NCI-H1417 treated with DMSO at 0.1 percent for 48 hours (cell line): ENCODE results near the gene PTPN13.
"Not testable (repeated sequence)": the region's sequence is repeated elsewhere in the genome, so short reads cannot be mapped to it uniquely, and the experiment has no call there.

Experiments
- DNase-seq: peaks from one replicate; lab custom pipeline; 2025; lab: John Stamatoyannopoulos, UW

Gene PTPN13

DNA sequence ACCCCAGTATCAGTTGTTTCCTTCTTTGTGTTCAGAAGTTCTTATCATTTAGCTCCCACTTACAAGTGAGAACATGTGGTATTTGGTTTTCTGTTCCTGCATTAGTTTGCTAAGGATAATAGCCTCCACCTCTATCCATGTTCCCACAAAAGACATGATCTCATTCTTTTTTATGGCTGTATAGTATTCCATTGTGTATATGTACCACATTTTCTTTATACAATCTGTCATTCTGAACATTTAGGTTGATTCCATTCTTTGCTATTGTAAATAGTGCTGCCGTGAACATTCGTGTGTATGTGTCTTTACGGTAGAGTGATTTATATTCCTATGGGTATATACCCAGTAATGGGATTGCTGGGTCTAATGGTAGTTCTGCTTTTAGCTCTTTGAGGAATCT is 125.0 kb downstream of the PTPN13 start:
- not testable (repeated sequence) for DNase-seq

GRCh38 chr4:86720508-86721068 is 126.5 kb downstream of the PTPN13 start:
- no peak for DNase-seq

DNA sequence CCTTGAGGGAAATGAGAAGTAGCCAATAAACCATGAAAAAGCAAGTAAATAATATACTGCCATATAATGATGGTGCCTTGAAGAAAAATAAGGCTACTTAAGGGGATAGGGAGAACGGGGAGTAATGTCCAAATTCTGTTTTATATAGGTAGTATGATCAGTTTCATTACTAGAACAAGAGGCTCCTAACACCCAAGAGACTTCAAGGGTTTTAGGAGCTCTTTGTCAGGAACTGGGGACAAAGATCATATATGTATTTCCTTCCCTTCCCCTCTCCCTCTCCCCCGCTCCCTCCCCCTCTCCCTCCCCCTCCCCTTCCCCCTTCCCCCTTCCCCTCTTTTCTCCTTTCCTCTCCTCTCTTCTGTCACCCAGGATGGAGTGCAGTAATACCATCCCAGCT is 127.3 kb downstream of the PTPN13 start:
- no peak for DNase-seq

GRCh38 chr4:86730310-86730709 is 136.2 kb downstream of the PTPN13 start:
- no peak for DNase-seq

DNA sequence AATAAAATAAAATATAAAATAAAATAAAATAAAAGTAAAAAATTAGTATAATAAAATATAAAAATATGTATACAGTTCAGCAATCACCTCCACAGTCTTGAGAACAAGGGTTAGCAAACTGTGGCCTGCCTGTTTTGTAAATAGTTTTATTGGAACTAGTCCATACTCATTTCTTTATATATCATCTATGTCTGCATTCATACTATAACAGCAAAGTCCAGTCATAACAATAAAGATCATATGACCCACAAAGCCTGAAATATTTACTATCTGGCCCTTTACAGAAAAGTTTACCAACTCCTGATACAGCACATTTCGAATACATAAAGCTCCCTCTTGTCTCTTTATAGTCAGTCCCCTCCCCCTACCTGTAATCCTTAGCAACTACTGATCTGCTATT is 143.1 kb downstream of the PTPN13 start:
- no peak for DNase-seq

GRCh38 chr4:86741846-86742245 is 147.7 kb downstream of the PTPN13 start:
- no peak for DNase-seq

DNA sequence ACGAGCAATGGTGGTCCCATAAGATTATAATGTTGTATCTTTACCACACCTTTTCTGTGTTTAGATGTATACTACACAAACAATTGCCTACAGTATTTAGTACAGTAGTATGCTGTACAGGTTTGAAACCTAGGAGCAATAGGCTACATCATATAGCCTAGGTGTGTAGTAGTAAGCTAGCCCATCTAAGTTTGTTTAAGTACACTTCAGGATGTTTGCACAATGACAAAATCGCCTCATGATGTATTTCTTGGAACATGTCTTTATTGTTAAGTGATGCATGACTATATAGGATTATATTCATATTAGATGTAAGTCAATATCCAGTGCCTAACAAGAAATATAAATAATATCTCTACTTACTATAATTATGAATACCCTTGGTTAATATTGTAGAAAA is 150.5 kb downstream of the PTPN13 start:
- no peak for DNase-seq

GRCh38 chr4:86749121-86749520 is 155.0 kb downstream of the PTPN13 start:
- no peak for DNase-seq

DNA sequence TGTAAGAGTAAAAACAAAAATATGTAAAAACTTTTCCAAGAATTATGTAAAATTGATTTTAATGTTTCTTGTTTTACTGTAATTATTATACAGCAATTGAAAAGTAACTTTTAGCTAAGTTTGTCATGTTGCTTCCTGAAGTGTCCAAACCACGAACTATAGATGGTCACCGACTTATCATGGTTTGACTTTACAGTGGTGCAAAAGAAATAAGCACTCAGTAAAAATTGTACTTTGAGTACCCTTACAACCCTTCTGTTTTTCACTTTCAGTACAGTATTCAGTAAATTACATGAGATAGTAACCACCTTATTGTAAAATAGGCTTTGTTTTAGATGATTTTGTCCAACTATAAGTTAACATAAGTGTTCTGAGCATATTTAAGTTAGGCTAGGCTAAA is 161.3 kb downstream of the PTPN13 start:
- no peak for DNase-seq

GRCh38 chr4:86757468-86757867 is 163.4 kb downstream of the PTPN13 start:
- DNase-seq: no peak

DNA sequence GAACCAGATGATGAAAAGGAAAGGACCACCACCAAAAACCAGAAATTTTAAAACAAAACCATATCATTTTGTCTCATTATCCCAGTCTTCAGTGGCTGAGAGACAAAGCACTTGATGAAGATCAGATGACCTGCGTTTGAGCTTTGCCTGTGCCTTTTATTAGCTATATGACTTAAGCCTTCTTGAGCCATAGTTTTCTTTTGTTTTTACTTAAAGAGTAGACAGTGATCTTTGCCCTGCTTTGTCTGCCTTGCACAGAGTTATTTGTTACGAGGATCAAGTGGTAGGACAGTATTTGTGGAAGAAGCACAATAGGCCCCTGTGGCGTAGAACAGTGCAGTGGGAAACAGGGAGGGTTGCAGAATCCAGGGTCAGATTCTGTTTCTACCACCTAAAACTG is 165.2 kb downstream of the PTPN13 start:
- DNase-seq: no peak

DNA sequence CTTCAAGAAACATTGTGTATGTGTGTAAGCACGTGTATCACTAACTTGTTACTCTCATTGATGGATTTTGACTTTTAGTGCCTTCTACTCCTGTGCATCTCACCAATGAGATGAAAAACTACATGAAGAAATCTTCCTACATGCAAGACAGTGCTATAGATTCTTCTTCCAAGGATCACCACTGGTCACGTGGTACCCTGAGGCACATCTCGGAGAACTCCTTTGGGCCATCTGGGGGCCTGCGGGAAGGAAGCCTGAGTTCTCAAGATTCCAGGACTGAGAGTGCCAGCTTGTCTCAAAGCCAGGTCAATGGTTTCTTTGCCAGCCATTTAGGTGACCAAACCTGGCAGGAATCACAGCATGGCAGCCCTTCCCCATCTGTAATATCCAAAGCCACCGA is 168.5 kb downstream of the PTPN13 start:
- DNase-seq: no peak

GRCh38 chr4:86769794-86770193 is 175.7 kb downstream of the PTPN13 start:
- no peak for DNase-seq

DNA sequence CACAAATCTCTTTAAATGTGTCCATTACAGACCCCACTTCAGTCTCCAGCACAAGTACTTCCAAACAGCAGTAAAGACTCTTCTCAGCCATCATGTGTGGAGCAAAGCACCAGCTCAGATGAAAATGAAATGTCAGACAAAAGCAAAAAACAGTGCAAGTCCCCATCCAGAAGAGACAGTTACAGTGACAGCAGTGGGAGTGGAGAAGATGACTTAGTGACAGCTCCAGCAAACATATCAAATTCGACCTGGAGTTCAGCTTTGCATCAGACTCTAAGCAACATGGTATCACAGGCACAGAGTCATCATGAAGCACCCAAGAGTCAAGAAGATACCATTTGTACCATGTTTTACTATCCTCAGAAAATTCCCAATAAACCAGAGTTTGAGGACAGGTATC is 177.0 kb downstream of the PTPN13 start:
- no peak for DNase-seq

DNA sequence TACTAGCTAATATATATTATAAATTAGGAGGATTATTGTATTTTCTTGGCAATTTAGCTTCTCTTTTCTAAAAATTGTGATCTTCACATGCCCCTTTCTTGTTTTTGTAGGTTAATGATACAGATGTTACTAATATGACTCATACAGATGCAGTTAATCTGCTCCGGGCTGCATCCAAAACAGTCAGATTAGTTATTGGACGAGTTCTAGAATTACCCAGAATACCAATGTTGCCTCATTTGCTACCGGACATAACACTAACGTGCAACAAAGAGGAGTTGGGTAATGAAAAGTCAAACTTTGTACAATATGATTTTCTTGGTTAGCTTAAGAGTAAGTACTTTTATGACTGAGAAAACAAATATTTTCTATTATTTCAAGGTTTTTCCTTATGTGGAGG is 180.9 kb downstream of the PTPN13 start:
- no peak for DNase-seq

DNA sequence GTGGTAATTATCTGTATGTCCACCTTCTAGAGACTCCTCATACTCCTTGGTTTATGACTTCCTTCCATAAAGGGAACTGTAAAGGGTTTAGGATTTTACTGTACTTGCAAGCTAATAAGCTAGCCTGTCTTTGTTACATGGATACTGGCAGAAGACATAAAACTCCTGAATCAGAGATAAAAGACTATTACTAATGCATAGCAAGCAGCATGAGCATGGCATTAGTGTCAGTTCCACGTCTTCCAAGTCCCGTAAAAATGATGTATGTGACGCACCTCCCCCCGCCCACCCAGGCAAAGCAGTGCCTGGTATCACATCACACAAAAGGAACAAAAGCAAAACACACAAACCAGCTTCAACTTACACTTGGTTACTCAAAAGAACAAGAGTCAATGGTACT is 184.1 kb downstream of the PTPN13 start:
- no peak for DNase-seq

- DNase-seq: no peak
These were observed 194.7 kb downstream of the PTPN13 start for GRCh38 chr4:86788826-86789225.

DNA sequence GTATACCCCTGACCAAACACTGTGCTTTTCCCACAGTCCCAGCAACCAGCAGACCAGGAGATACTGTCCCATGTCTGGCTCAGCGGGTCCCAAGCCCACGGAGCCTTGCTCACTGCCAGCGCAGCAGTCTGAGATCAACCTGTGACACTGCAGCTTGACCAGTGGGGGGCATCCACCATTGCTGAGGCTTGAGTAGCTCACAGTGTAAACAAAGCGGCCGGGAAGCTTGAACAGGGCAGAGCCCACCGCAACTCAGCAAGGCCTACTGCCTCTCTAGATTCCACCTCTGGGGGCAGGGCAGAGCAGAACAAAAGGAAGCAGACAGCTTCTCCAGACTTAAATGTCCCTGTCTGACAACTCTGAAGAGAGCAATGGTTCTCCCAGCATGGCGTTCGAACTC is 197.0 kb downstream of the PTPN13 start:
- no peak for DNase-seq

- no peak for DNase-seq
These were observed 215.7 kb downstream of the PTPN13 start for GRCh38 chr4:86809809-86810208.

DNA sequence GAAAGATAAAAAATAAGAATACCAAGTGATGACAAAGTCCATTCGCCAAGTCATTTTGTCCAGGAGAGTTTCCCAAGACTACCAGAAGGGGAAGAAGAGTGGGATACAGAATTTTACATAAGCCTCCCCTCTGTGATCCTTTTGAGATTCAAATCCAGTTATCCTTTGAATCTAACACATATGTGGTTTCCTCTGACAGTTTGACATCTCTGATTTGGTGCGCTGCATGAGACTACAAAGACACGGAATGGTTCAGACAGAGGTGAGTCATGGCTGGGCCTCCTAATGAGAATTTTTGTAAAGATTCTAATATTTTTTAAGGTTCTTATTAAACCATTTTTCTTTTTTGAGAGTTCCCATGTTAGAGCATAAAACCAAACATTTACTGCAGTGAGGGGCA is 216.7 kb downstream of the PTPN13 start:
- DNase-seq: no peak

GRCh38 chr4:86815653-86816052 is 221.5 kb downstream of the PTPN13 start:
- no peak for DNase-seq

GRCh38 chr4:86816501-86817273 is 222.6 kb downstream of the PTPN13 start:
- DNase-seq: no peak

DNA sequence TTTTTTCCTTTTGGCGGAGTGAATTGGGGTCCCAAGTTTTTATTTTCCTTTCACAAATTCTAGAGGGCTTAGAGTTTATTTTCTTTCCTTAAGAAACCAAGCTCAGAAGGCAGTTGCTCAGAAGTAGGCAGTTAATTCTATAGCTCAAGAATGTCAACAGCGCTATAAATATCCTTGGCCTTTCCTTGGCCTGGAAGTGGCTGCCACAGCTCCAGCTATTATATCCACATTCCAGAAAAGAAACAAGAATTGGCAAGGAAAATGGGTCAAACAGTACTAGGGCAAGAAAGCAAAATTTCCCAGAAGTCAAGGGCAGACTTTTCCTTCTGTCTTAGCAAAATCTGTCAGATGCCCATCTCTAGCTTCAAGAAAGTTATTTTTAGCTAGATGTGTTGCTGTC is 224.1 kb downstream of the PTPN13 start:
- no peak for DNase-seq

DNA sequence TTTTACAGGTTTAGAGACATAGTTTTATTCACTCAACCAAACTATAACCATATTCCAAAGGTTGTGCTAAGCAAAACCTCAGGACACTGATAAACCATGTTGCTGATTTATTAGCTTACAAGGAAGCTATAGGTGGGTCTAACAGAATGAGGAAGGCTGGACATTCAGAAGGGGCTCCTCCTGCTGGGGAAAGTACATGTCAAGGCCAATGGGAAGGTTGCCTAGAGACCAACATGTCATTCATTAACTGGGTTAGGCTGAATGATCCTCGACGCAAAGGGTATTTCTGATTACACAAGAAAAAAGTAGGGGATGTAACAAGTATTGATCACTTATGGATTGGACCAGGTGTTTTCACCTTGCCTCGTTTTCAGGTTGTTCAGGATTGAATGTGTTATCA is 224.7 kb downstream of the PTPN13 start:
- no peak for DNase-seq
